HCT116 (cell line): ENCODE results near the gene GRK1. TPM values are rescaled to one million over a fixed set of nuclear protein-coding genes. Genes with fewer than 3 reads are reported as not detected.

Experiments
- ATAC-seq: fragments of 200-7000 bp; cut with Tn5 transposase; 2 replicates; pipeline ENCODE4 v1.9.1; 2020; ENCODE audit warnings: mild to moderate bottlenecking, moderate library complexity
- BruUV-seq: library from RNA; stranded (reverse); fragments of 400-500 nt; replicated peaks from 2 replicates; lab custom pipeline; 2021; lab: Mats Ljungman, UMichigan
- CTCF ChIA-PET: fragments of 300-600 bp; sonication (Branson Sonifier 250); formaldehyde crosslinking; loops from one replicate; lab custom pipeline; 2021; ENCODE audit warnings: antibody characterized with exemption; lab: Charles Lee
- POLR2A ChIA-PET: fragments of 300-600, 350-600 bp; sonication (Branson Sonifier 250); formaldehyde crosslinking; loops from one replicate; lab custom pipeline; 2021; ENCODE audit warnings: antibody characterized with exemption; lab: Charles Lee
- RAD21 ChIA-PET, 2 experiments: fragments of 300-600 bp; sonication (Branson Sonifier 250); formaldehyde crosslinking; loops; one replicate each; lab custom pipeline; 2023; ENCODE audit warnings: low total read pairs in 2 of 2; ENCODE audit not compliant: uncharacterized antibody in 2 of 2, unreplicated experiment in 2 of 2, low non-redundant PET in 1 of 2; lab: Charles Lee
- DNase-seq: peaks from one replicate; pipeline ENCODE4 v3.0.0-alpha.2; 2010; ENCODE audit warnings: low read depth, low spot score
- H2AFZ ChIP-seq: fragments of 200-600 bp; shearing (Covaris generic), sonication (generic); 2 replicates; pipeline ENCODE4 v1.6.1; 2017; ENCODE audit warnings: low read depth, mixed run types, mixed read lengths, antibody characterized with exemption, low read length; ENCODE audit not compliant: poor library complexity, severe bottlenecking
- H3K27ac ChIP-seq: 2 replicates; pipeline ENCODE4 v1.5.1; 2012; ENCODE audit warnings: low read depth, low read length
- H3K27me3 ChIP-seq: fragments of 200-600 bp; sonication (generic); 2 replicates; pipeline ENCODE4 v1.6.1; 2016; ENCODE audit warnings: mixed run types, low read length, mixed read lengths; ENCODE audit not compliant: insufficient read depth
- H3K36me3 ChIP-seq, 2 experiments: fragments of 200-500 bp in 1 of 2; fragments of 200-600 bp in 1 of 2; sonication (Bioruptor generic) in 1 of 2; sonication (generic) in 1 of 2; 2 replicates each; pipeline versions ENCODE4 v1.5.1 to v1.6.1; 2014 to 2016; ENCODE audit warnings: low read length in 2 of 2, inconsistent platforms in 1 of 2, mixed read lengths in 1 of 2, mixed run types in 1 of 2; ENCODE audit not compliant: insufficient read depth in 2 of 2, control insufficient read depth in 1 of 2
- H3K4me1 ChIP-seq, 2 experiments: fragments of 200-600 bp in 1 of 2; sonication (generic) in 1 of 2; 2 replicates each; pipeline versions ENCODE4 v1.5.1 to v1.6.1; 2012 to 2017; ENCODE audit warnings: low read length in 2 of 2, inconsistent platforms in 1 of 2, mild to moderate bottlenecking in 1 of 2, mixed read lengths in 1 of 2, mixed run types in 1 of 2, moderate library complexity in 1 of 2; ENCODE audit not compliant: insufficient read depth in 2 of 2, control insufficient read depth in 1 of 2
- H3K4me2 ChIP-seq: fragments of 200-600 bp; sonication (generic); 2 replicates; pipeline ENCODE4 v1.6.1; 2017; ENCODE audit warnings: mixed run types, low read length, mixed read lengths
- H3K4me3 ChIP-seq, 2 experiments: fragments of 200-600 bp in 1 of 2; sonication (generic) in 1 of 2; replicated peaks in 1 of 2; 2 replicates each; pipeline ENCODE4 v1.5.1; 2011 to 2016; ENCODE audit warnings: low read length in 2 of 2, control low read depth in 1 of 2, low read depth in 1 of 2, mild to moderate bottlenecking in 1 of 2, mixed read lengths in 1 of 2, mixed run types in 1 of 2
- H3K79me2 ChIP-seq: fragments of 200-600 bp; sonication (generic); 2 replicates; pipeline ENCODE4 v1.6.1; 2017; ENCODE audit warnings: mild to moderate bottlenecking, mixed run types, low read length, moderate library complexity, mixed read lengths; ENCODE audit not compliant: insufficient read depth
- H3K9ac ChIP-seq: fragments of 200-600 bp; sonication (generic); 2 replicates; pipeline ENCODE4 v1.6.1; 2016; ENCODE audit warnings: low read length, mixed read lengths
- H3K9me2 ChIP-seq: fragments of 200-600 bp; sonication (generic), shearing (Covaris generic); 2 replicates; pipeline ENCODE4 v1.6.1; 2017; ENCODE audit warnings: mixed run types, mild to moderate bottlenecking, moderate library complexity; ENCODE audit not compliant: insufficient read depth
- H3K9me3 ChIP-seq, 2 experiments: fragments of 200-500 bp in 1 of 2; fragments of 200-600 bp in 1 of 2; sonication (Bioruptor generic) in 1 of 2; sonication (generic) in 1 of 2; 2 replicates each; pipeline ENCODE4 v1.6.1; 2014 to 2017; ENCODE audit warnings: low read length in 2 of 2, mixed read lengths in 2 of 2, inconsistent platforms in 1 of 2, low read depth in 1 of 2, mild to moderate bottlenecking in 1 of 2, mixed run types in 1 of 2, moderate library complexity in 1 of 2; ENCODE audit not compliant: control insufficient read depth in 1 of 2, insufficient read depth in 1 of 2
- H4K20me1 ChIP-seq: fragments of 200-600 bp; sonication (generic), shearing (Covaris generic); 2 replicates; pipeline ENCODE4 v1.6.1; 2017; ENCODE audit warnings: mixed run types, mild to moderate bottlenecking, moderate library complexity; ENCODE audit not compliant: insufficient read depth
- CEBPB ChIP-seq: IDR thresholded peaks from 2 replicates; pipeline ENCODE4 v1.6.1; 2012; ENCODE audit warnings: low read depth
- JUND ChIP-seq: IDR thresholded peaks from 2 replicates; pipeline ENCODE4 v1.6.1; 2012
- MAX ChIP-seq: IDR thresholded peaks from 2 replicates; pipeline ENCODE4 v1.6.1; 2012
- POLR2AphosphoS5 ChIP-seq: IDR thresholded peaks from 2 replicates; pipeline ENCODE4 v1.6.1; 2011; ENCODE audit warnings: mild to moderate bottlenecking, low read depth, low read length, moderate library complexity
- RAD21 ChIP-seq: IDR thresholded peaks from 2 replicates; pipeline ENCODE4 v1.6.1; 2012; ENCODE audit warnings: low read depth, mild to moderate bottlenecking
- REST ChIP-seq: IDR thresholded peaks from 2 replicates; pipeline ENCODE4 v1.6.1; 2012; ENCODE audit warnings: low read depth
- SIN3A ChIP-seq: IDR thresholded peaks from 2 replicates; pipeline ENCODE4 v1.6.1; 2012; ENCODE audit warnings: low read depth
- SP1 ChIP-seq: IDR thresholded peaks from 2 replicates; pipeline ENCODE4 v1.6.1; 2012; ENCODE audit warnings: low read depth
- TCF7L2 ChIP-seq: IDR thresholded peaks from 2 replicates; pipeline ENCODE4 v1.7.0; 2011; ENCODE audit warnings: borderline replicate concordance, inconsistent platforms; ENCODE audit not compliant: insufficient read depth, insufficient read length; ENCODE audit errors: extremely low read depth
- ZNF274 ChIP-seq: fragments of 200-500 bp; sonication (Bioruptor generic); IDR thresholded peaks from 2 replicates; pipeline ENCODE4 v1.6.1; 2014; ENCODE audit warnings: mild to moderate bottlenecking, low read depth, low read length, inconsistent platforms
- intact Hi-C: fragments of 100-400 bp; cut with micrococcal nuclease; formaldehyde crosslinking; loops from 2 replicates; pipeline ENCODE4 v1.10.0; 2022
- total RNA-seq: library from RNA; stranded (reverse); gene quantifications from one replicate; pipeline ENCODE4 v1.2.1, GENCODE V29; 2021; ENCODE audit not compliant: unreplicated experiment

The GRK1 gene
- total RNA-seq, 1 experiment from 2014 or later, result not detected

- RAD21 ChIA-PET, result no interaction called here
- H3K4me2 ChIP-seq, result peak overlapping the region; percentile 65
- CTCF ChIA-PET, result interaction anchor here (0.8 to 1.0 kb wide), 4 partner anchors 27 to 246 kb away, joined by 3 to 4 read pairs (median 3); no protein-coding TSS in a partner anchor
Measured at GRCh38 chr13:113724016-113724758, 57.2 kb downstream of the GRK1 start.

More at GRCh38 chr13:113724016-113724758, 57.2 kb downstream of the GRK1 start:
- no peaks in the 10 kb centered on the region for H3K9me2 ChIP-seq
- H4K20me1 ChIP-seq, result no peaks in the 10 kb centered on the region
- DNase-seq (no peak), ATAC-seq (peak; percentile 7; the same call in 1 of the 2 replicates)
- no TSS peak for BruUV-seq
- H3K27me3 ChIP-seq, result no peaks in the 10 kb centered on the region
- H3K4me3 ChIP-seq, result no peak overlapping the region
- POLR2A ChIA-PET, result no interaction called here
- H3K27ac ChIP-seq, result no peak overlapping the region
- TF ChIP-seq CEBPB, result no peak
- TF ChIP-seq TCF7L2, result no peak
- TF ChIP-seq RAD21, result no peak
- no peak for TF ChIP-seq ZNF274
- TF ChIP-seq SP1, result no peak
- TF ChIP-seq REST, result no peak
- no peak for TF ChIP-seq SIN3A
- no peak for TF ChIP-seq JUND
- no peak for TF ChIP-seq MAX
- no peak for TF ChIP-seq POLR2AphosphoS5
- intact Hi-C loops, result no loop called here
- H3K4me1 ChIP-seq, result peaks cover 2 to 6% of the 10 kb centered on the region in 2 experiments; a peak in 2 of 4 replicates
- H3K9me3 ChIP-seq, result no peaks in the 10 kb centered on the region
- H3K9ac ChIP-seq, result no peak overlapping the region
- H3K79me2 ChIP-seq, result no peaks in the 10 kb centered on the region
- no peaks in the 10 kb centered on the region for H3K36me3 ChIP-seq
- H2AFZ ChIP-seq, result no peak overlapping the region
